Heart right ventricle (tissue), 16 donors: ENCODE measurements around the gene SNTA1. TPM values are rescaled to one million over a fixed set of nuclear protein-coding genes. Genes with fewer than 3 reads are reported as not detected.
"Not testable (repeated sequence)": the region's sequence is repeated elsewhere in the genome, so short reads cannot be mapped to it uniquely, and the experiment has no call there.

Experiments
- ATAC-seq, 8 donors: fragments of 200-7000 bp; cut with Tn5 transposase; one replicate each; pipeline ENCODE4 v1.9.1; 2020; ENCODE audit warnings: mild to moderate bottlenecking in 8 of 8, moderate library complexity in 8 of 8, moderate number of reproducible peaks in 1 of 8
- DNase-seq, 2 donors: peaks; one replicate each; pipeline ENCODE4 v3.0.0-alpha.2; 2020
- H3K27ac ChIP-seq, 10 donors: fragments of 200-600 bp; sonication (generic) in 2 of 10; one replicate each; pipeline versions ENCODE4 v1.5.0 to v1.8.0; 2020 to 2022; ENCODE audit warnings: mild to moderate bottlenecking in 3 of 10
- H3K27me3 ChIP-seq, 7 donors: fragments of 200-600 bp; one replicate each; pipeline ENCODE4 v1.8.0; 2021 to 2022; ENCODE audit warnings: mild to moderate bottlenecking in 2 of 7
- H3K36me3 ChIP-seq, 9 donors: fragments of 200-600 bp; sonication (generic) in 1 of 9; one replicate each; pipeline versions ENCODE4 v1.5.0 to v1.8.0; 2020 to 2022; ENCODE audit warnings: mild to moderate bottlenecking in 2 of 9
- H3K4me1 ChIP-seq, 9 donors: fragments of 200-600 bp; sonication (generic) in 1 of 9; one replicate each; pipeline versions ENCODE4 v1.5.0 to v1.8.0; 2020 to 2022; ENCODE audit warnings: mild to moderate bottlenecking in 4 of 9
- H3K4me3 ChIP-seq, 10 donors: fragments of 200-600 bp; sonication (generic) in 2 of 10; one replicate each; pipeline versions ENCODE4 v1.5.0 to v1.8.0; 2020 to 2022; ENCODE audit warnings: mild to moderate bottlenecking in 7 of 10, moderate library complexity in 2 of 10
- H3K9me3 ChIP-seq, 11 donors: fragments of 200-600 bp in 10 of 11; sonication (generic) in 2 of 11; one replicate each; pipeline versions ENCODE4 v1.5.0 to v1.8.0; 2013 to 2022; ENCODE audit warnings: mild to moderate bottlenecking in 2 of 11, control low read depth in 1 of 11, moderate library complexity in 1 of 11
- WGBS, 2 donors: extraction: QIAGEN DNeasy Blood & Tissue Kit; methylation state at CpG; one replicate each; pipeline ENCODE4 v1.1.7; 2013; ENCODE audit warnings: inconsistent platforms in 1 of 2; 5-methylcytosine and 5-hydroxymethylcytosine counted together
- intact Hi-C, 10 donors: fragments of 100-400 bp; cut with DNase I; formaldehyde crosslinking; loops; one replicate each; pipeline versions ENCODE4 v1.11.1 to v1.14.2; 2022
- polyA plus RNA-seq, 2 donors: library from polyadenylated mRNA; stranded (reverse); fragments of 200-250 nt; gene quantifications; one replicate each; pipeline ENCODE4 v1.2.3, GENCODE V29; 2013
- total RNA-seq, 10 donors: library from RNA; stranded (reverse); fragmentation: NEBNext Ultra II Directional in 3 of 10; extraction: Animal tissue kit (Norgen Biotek cat#: 25700) in 3 of 10; gene quantifications; one replicate each; pipeline versions ENCODE4 v1.2.1 to v1.2.4, GENCODE V29; 2021 to 2023
- TF ChIP-seq, protein P1 (sequence below), 9 donors: fragments of 200-600 bp; sonication (generic) in 2 of 9; IDR thresholded peaks; one replicate each; pipeline versions ENCODE4 v1.5.0 to v1.8.0; 2021 to 2022; ENCODE audit warnings: antibody characterized with exemption in 9 of 9, mild to moderate bottlenecking in 5 of 9, moderate library complexity in 1 of 9
- donor health status: Arrhythmogenic right ventricular cardiomyopathy.
- donor health status: ischemic (EF 13 %, LVEDD 7.1; RV severe dilation, severe dysfunction).
- donor health status: healthy with polysubstance abuse.
- donor health status: DM: no; HTN: yes; CAD: no.
- donor health status: DM: no; HTN: no; CAD: no.
- donor health status: ischemic (EF 25% LVEDD 6.9; RV normal size, moderate dysfunction).
- donor health status: ischemic (EF 25% LVEDD 5.7; RV mildly dilated, moderate dysfunction).
- donor health status: healthy.
- donor health status: DM: yes; HTN: yes; CAD: no.
- donor health status: Ischemic cardiomyopathy.
- donor health status: ischemic (EF 35%, LVEDD 5.7; RV mildly dilated, moderate dysfunction).
- donor health status: nonischemic (EF 11% LVEDD 7.7; RV severe dilation, severe dysfunction).
- donor health status: DM: yes; HTN: yes; CAD: no.
- donor health status: PGD.
- donor health status: ischemic (EF 29% LVEDD 5.4; RV normal size, mild dysfunction).
- donor health status: nonischemic (EF 23%, LVEDD 6.1; RV moderate dilation, normal function).

The SNTA1 gene
- total and polyA plus RNA-seq, 12 donors: 83.7 to 219 (median 150) TPM

DNA sequence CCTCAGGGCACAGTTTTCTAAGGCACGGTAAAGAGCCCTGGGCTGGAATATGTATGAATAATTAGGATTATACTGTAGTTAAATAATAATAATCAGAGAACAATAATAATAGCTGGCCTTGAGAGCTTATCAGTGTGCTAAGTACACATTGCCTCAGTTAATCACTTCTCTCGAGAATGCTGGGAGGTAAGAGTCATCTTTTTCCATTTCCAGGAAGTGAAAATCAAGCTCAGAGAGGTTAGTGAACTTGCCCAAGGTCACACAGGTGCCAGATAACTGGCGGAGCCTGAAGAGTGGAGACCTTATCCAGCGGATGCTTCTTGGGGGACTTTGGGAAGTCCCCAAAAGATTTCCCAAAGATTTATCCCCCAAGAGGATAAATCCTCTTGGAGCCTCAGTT lies 26.9 kb upstream of the SNTA1 start:
- Histone ChIP-seq H3K27me3 (no peaks in the 10 kb centered on the region), H3K36me3 (no peaks in the 10 kb centered on the region), H3K4me3 (no peak overlapping the region), H3K9me3 (no peaks in the 10 kb centered on the region), H3K4me1 (no peaks in the 10 kb centered on the region), H3K27ac (no peak overlapping the region)
- ATAC-seq (no peak), DNase-seq (no peak)
- TF ChIP-seq, protein P1, sequence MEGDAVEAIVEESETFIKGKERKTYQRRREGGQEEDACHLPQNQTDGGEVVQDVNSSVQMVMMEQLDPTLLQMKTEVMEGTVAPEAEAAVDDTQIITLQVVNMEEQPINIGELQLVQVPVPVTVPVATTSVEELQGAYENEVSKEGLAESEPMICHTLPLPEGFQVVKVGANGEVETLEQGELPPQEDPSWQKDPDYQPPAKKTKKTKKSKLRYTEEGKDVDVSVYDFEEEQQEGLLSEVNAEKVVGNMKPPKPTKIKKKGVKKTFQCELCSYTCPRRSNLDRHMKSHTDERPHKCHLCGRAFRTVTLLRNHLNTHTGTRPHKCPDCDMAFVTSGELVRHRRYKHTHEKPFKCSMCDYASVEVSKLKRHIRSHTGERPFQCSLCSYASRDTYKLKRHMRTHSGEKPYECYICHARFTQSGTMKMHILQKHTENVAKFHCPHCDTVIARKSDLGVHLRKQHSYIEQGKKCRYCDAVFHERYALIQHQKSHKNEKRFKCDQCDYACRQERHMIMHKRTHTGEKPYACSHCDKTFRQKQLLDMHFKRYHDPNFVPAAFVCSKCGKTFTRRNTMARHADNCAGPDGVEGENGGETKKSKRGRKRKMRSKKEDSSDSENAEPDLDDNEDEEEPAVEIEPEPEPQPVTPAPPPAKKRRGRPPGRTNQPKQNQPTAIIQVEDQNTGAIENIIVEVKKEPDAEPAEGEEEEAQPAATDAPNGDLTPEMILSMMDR (IDR thresholded peaks at IDR 0.05): no peak
- WGBS, 2 donors: 67 to 78% methylated on average over 4 of the region's 4 CpGs
- intact Hi-C loops: no loop called here

DNA sequence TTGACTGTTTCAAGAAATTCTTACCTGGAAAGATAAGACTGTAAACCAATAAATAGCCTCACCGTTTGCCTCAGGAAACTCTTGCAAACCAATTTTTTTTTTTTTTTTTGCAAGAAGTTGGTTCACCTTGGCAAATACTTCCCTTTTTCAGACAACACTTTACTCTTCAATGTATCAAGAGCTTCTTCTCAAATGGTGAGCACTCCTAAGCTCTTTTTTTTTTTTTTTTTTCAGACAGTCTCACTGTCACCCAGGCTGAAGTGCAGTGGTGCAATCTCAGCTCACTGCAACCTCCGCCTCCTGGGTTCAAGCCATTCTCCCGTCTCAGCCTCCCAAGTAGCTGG lies 22.7 kb upstream of the SNTA1 start:
- TF ChIP-seq, protein P1 (IDR thresholded peaks at IDR 0.05): no peak
- DNase-seq (no peak), ATAC-seq (no peak)
- Histone ChIP-seq H3K4me1 (peaks cover 0 to 16% (median 0%) of the 10 kb centered on the region in 9 donors), H3K27ac (no peak overlapping the region), H3K27me3 (no peaks in the 10 kb centered on the region), H3K36me3 (no peaks in the 10 kb centered on the region), H3K9me3 (no peaks in the 10 kb centered on the region), H3K4me3 (no peak overlapping the region)
- WGBS, 2 donors: 89 to 92% methylated on average over 3 of the region's 3 CpGs
- intact Hi-C loops: loop anchor here in 1 of 10 donors (5.0 kb wide), 1 partner anchor 191 kb away; no protein-coding TSS in a partner anchor

DNA sequence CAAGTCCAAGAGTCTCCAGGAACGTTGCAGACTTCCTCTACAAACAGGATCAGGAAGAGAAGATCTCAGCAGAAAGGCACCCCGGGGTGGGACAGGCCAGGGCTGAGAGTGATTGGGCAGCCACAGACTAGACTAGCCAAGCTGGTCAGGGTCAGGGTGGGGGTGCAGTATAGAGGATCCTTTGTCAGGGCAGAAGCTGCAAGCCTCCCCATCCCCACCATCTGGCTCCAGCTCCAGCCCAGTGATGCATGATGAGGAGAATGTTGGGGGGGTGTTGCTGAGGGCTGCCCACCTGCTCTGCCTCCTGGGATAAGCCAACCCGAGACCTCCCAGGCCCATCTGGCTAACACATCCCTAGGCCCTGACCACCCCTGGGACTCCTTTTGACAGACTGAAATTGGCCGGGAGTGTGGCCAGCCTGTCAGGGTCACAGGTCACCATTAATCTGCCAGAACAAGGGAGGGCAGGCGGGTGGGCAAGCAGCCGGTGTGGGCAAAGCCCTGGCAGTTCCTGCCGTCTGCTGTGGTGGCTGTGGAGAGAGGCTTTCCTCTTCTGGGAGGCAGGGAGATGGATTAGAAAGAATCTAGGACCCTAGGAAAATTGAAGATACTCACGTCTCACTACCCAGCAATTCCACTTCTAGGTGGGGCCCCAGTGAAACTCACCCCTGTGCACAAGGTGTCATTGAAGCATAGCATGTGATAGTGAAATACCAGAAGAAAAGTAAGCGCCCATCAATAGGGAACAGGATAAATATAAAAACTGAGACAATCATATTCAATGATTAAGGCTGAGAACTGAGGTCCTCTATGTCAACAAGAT lies 22.1 kb upstream of the SNTA1 start:
- Histone ChIP-seq H3K27me3 (no peaks in the 10 kb centered on the region), H3K4me3 (no peak overlapping the region), H3K9me3 (no peaks in the 10 kb centered on the region), H3K36me3 (no peaks in the 10 kb centered on the region), H3K27ac (no peak overlapping the region), H3K4me1 (peaks cover 0 to 16% (median 0%) of the 10 kb centered on the region in 9 donors)
- no peak for DNase-seq
- peak in 1 of 8 donors; percentile 27 for ATAC-seq
- TF ChIP-seq, protein P1 (IDR thresholded peaks at IDR 0.05): no peak
- intact Hi-C loops: loop anchor here in 1 of 10 donors (5.0 kb wide), 1 partner anchor 192 kb away; no protein-coding TSS in a partner anchor
- 71 to 78% methylated on average over 9 of the region's 9 CpGs for WGBS, 2 donors

DNA sequence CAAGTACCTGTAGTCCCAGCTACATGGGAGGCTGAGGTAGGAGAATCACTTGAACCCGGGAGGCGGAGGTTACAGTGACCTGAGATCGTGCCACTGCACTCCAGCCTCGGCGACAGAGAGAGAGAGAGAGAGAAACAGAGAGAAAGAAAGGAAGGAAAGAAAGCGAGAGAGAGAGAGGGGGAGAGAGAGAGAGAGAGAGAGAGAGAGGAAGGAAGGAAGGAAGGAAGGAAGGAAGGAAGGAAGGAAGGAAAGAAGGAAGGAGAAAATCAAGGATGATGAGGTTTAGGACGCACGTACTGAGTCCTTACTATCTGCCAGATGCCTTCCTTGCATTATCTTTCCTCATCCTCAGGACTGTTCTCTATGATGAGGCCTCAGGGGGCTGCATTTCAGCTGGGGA lies 21.2 kb upstream of the SNTA1 start:
- intact Hi-C loops: loop anchor here in 2 of 10 donors (5.0 kb wide), 2 partner anchors 188 to 193 kb away; no protein-coding TSS in a partner anchor
- H3K4me3 ChIP-seq, H3K27me3 ChIP-seq, H3K27ac ChIP-seq, DNase-seq, ATAC-seq, H3K9me3 ChIP-seq, H3K36me3 ChIP-seq: not testable (repeated sequence)
- peaks cover 0 to 16% (median 0%) of the 10 kb centered on the region in 9 donors for H3K4me1 ChIP-seq
- 80 to 90% methylated on average over 8 of the region's 8 CpGs for WGBS, 2 donors
